Measurements from ENCODE around the gene HNRNPLL. TPM values are rescaled to one million over a fixed set of nuclear protein-coding genes. Genes with fewer than 3 reads are reported as not detected.

HNRNPLL gene
- total and polyA plus RNA-seq, 2 of the 13 experiments (the other 11 are each of a cell fraction or from before 2014, with no cell fraction given), result 49.4 to 103 TPM

DNA sequence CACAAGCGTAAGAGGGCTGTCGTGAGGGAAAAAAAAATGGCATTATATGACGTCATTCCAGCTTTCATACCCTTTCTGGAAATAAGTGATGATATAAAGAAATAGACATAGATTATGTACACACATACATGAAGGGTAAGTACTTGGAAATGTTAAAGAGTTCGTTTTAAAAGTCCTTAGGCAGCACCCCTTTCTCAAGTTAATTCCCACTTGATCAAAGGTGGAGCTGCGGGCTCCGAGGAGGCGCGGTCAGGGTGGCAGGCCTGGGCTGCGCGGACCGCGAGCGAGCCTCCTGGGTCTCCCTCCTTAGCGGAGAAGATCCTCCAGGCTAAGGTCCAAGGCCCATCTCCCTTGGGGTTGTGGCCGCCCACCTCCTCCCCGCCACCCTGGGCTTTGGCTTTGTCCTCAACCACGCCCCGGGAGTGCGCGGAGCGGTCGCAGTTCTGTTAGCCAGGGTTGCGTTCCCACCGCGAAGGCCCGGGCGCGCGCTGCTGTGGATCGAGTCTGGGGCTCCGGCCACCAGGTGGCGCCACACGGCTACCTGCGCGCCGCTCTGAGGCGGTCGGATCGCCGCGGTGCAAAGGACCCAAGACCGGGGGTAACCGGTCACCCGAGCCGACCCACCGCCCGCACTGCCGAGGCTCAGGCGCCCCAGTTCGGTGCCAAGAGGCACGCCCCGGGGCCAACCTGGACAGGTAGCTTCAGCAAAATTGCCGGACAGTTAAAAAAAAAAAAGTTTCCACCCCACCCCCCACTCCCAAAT is 66.8 kb downstream of the HNRNPLL start (continued):
- TF ChIP-seq, protein P1, sequence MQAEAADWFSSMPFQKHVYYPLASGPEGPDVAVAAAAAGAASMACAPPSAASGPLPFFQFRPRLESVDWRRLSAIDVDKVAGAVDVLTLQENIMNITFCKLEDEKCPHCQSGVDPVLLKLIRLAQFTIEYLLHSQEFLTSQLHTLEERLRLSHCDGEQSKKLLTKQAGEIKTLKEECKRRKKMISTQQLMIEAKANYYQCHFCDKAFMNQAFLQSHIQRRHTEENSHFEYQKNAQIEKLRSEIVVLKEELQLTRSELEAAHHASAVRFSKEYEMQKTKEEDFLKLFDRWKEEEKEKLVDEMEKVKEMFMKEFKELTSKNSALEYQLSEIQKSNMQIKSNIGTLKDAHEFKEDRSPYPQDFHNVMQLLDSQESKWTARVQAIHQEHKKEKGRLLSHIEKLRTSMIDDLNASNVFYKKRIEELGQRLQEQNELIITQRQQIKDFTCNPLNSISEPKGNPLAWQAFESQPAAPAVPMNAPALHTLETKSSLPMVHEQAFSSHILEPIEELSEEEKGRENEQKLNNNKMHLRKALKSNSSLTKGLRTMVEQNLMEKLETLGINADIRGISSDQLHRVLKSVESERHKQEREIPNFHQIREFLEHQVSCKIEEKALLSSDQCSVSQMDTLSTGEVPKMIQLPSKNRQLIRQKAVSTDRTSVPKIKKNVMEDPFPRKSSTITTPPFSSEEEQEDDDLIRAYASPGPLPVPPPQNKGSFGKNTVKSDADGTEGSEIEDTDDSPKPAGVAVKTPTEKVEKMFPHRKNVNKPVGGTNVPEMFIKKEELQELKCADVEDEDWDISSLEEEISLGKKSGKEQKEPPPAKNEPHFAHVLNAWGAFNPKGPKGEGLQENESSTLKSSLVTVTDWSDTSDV (CRISPR knock-in tag; IDR thresholded peaks at IDR 0.05), result no peak
- TF ChIP-seq CENPX (CRISPR knock-in tag; IDR thresholded peaks at IDR 0.05) (no peak), ZNF256 (CRISPR knock-in tag; conservative IDR thresholded peaks at IDR 0.05) (peak; percentile 24; the same call in 1 of the 2 replicates), ZFP90 (CRISPR knock-in tag; IDR thresholded peaks at IDR 0.05; ENCODE audit: borderline replicate concordance) (peak; percentile 65; the same call in 1 of the 2 replicates), ZNF3 (CRISPR knock-in tag; IDR thresholded peaks at IDR 0.05) (no peak), MXD3 (CRISPR knock-in tag; IDR thresholded peaks at IDR 0.05) (peak; percentile 61; the same call in 1 of the 2 replicates), IRF2 (CRISPR knock-in tag; IDR thresholded peaks at IDR 0.05) (peak; percentile 96), NFRKB (IDR thresholded peaks at IDR 0.05) (no peak), PAXIP1 (CRISPR knock-in tag; conservative IDR thresholded peaks at IDR 0.05) (peak; percentile 28; the same call in 1 of the 2 replicates), KLF11 (CRISPR knock-in tag; IDR thresholded peaks at IDR 0.05) (no peak)
- TF ChIP-seq, protein P2, sequence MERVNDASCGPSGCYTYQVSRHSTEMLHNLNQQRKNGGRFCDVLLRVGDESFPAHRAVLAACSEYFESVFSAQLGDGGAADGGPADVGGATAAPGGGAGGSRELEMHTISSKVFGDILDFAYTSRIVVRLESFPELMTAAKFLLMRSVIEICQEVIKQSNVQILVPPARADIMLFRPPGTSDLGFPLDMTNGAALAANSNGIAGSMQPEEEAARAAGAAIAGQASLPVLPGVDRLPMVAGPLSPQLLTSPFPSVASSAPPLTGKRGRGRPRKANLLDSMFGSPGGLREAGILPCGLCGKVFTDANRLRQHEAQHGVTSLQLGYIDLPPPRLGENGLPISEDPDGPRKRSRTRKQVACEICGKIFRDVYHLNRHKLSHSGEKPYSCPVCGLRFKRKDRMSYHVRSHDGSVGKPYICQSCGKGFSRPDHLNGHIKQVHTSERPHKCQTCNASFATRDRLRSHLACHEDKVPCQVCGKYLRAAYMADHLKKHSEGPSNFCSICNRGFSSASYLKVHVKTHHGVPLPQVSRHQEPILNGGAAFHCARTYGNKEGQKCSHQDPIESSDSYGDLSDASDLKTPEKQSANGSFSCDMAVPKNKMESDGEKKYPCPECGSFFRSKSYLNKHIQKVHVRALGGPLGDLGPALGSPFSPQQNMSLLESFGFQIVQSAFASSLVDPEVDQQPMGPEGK (CRISPR knock-in tag; IDR thresholded peaks at IDR 0.05), result peak; percentile 68
- TF ChIP-seq, protein P3, sequence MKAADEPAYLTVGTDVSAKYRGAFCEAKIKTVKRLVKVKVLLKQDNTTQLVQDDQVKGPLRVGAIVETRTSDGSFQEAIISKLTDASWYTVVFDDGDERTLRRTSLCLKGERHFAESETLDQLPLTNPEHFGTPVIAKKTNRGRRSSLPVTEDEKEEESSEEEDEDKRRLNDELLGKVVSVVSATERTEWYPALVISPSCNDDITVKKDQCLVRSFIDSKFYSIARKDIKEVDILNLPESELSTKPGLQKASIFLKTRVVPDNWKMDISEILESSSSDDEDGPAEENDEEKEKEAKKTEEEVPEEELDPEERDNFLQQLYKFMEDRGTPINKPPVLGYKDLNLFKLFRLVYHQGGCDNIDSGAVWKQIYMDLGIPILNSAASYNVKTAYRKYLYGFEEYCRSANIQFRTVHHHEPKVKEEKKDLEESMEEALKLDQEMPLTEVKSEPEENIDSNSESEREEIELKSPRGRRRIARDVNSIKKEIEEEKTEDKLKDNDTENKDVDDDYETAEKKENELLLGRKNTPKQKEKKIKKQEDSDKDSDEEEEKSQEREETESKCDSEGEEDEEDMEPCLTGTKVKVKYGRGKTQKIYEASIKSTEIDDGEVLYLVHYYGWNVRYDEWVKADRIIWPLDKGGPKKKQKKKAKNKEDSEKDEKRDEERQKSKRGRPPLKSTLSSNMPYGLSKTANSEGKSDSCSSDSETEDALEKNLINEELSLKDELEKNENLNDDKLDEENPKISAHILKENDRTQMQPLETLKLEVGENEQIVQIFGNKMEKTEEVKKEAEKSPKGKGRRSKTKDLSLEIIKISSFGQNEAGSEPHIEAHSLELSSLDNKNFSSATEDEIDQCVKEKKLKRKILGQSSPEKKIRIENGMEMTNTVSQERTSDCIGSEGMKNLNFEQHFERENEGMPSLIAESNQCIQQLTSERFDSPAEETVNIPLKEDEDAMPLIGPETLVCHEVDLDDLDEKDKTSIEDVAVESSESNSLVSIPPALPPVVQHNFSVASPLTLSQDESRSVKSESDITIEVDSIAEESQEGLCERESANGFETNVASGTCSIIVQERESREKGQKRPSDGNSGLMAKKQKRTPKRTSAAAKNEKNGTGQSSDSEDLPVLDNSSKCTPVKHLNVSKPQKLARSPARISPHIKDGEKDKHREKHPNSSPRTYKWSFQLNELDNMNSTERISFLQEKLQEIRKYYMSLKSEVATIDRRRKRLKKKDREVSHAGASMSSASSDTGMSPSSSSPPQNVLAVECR (CRISPR knock-in tag; IDR thresholded peaks at IDR 0.05; ENCODE audit: borderline replicate concordance), result peak; percentile 71; the same call in 1 of the 2 replicates
- TF ChIP-seq, protein P4, sequence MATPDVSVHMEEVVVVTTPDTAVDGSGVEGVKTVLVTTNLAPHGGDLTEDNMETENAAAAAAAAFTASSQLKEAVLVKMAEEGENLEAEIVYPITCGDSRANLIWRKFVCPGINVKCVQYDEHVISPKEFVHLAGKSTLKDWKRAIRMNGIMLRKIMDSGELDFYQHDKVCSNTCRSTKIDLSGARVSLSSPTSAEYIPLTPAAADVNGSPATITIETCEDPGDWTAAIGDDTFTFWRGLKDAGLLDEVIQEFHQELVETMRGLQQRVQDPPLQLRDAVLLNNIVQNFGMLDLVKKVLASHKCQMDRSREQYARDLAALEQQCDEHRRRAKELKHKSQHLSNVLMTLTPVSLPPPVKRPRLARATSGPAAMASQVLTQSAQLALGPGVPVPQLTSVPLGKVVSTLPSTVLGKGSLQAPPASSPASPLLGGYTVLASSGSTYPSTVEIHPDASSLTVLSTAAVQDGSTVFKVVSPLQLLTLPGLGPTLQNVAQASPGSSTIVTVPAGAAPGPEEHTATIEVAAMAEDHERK (CRISPR knock-in tag; IDR thresholded peaks at IDR 0.05; ENCODE audit: low read depth), result no peak
